GM12878 (cell line): Measurements from ENCODE around the gene FBXL3. TPM values are rescaled to one million over a fixed set of nuclear protein-coding genes. Genes with fewer than 3 reads are reported as not detected.

Source experiments
- ATAC-seq: fragments of 200-7000 bp; cut with Tn5 transposase; 3 replicates; pipeline ENCODE4 v1.9.1; 2020; ENCODE audit warnings: mild to moderate bottlenecking, moderate library complexity
- BruUV-seq: library from RNA; stranded (reverse); fragments of 400-500 nt; replicated peaks from 2 replicates; lab custom pipeline; 2021; lab: Mats Ljungman, UMichigan
- CTCF ChIA-PET: fragments of 300-600 bp; sonication (Branson Sonifier 250); formaldehyde crosslinking; extraction: SDS; loops from one replicate; lab custom pipeline; 2021; ENCODE audit warnings: inconsistent platforms; lab: Yijun Ruan, JAX
- POLR2A ChIA-PET: fragments of 350-600 bp; formaldehyde crosslinking; extraction: SDS; loops from one replicate; lab custom pipeline; 2021; ENCODE audit warnings: inconsistent platforms; lab: Charles Lee
- RAD21 ChIA-PET: fragments of 300-600 bp; sonication (Branson Sonifier 250); formaldehyde crosslinking; loops from one replicate; lab custom pipeline; 2023; ENCODE audit warnings: antibody characterized with exemption; ENCODE audit not compliant: unreplicated experiment; lab: Charles Lee
- SMC1A ChIA-PET: fragments of 300-600 bp; sonication (Branson Sonifier 250); formaldehyde crosslinking; loops from one replicate; lab custom pipeline; 2023; ENCODE audit not compliant: unreplicated experiment, uncharacterized antibody; lab: Charles Lee
- DNase-seq: peaks from one replicate; pipeline ENCODE4 v3.0.0-alpha.2; 2011; ENCODE audit warnings: low read depth, low spot score
- FAIRE-seq: peaks from 3 replicates; lab custom pipeline; 2011; peaks lifted over from hg19 to GRCh38; lab: Jason Lieb, UNC
- H2AFZ ChIP-seq: 2 replicates; pipeline ENCODE4 v1.6.0; 2011; ENCODE audit warnings: low read depth, low read length, control low read depth; ENCODE audit not compliant: control insufficient read depth
- H3K27ac ChIP-seq: 2 replicates; pipeline ENCODE4 v1.5.1; 2011; ENCODE audit warnings: control low read depth; ENCODE audit not compliant: control insufficient read depth, insufficient read depth
- H3K27me3 ChIP-seq, 2 experiments: replicated peaks in 1 of 2; 2 replicates each; pipeline versions ENCODE4 v1.6.0 to v1.6.1; 2011; ENCODE audit warnings: low read length in 1 of 2; ENCODE audit not compliant: control insufficient read depth in 2 of 2, insufficient read depth in 2 of 2
- H3K36me3 ChIP-seq, 2 experiments: 2 replicates each; pipeline ENCODE4 v1.5.1; 2011; ENCODE audit warnings: low read length in 1 of 2; ENCODE audit not compliant: control insufficient read depth in 2 of 2, insufficient read depth in 2 of 2
- H3K4me1 ChIP-seq: 2 replicates; pipeline ENCODE4 v1.6.1; 2011; ENCODE audit warnings: mild to moderate bottlenecking, low read length, moderate library complexity, mixed read lengths; ENCODE audit not compliant: control insufficient read depth, insufficient read depth
- H3K4me2 ChIP-seq: 2 replicates; pipeline ENCODE4 v1.6.0; 2011; ENCODE audit warnings: control low read depth; ENCODE audit not compliant: control insufficient read depth, insufficient read depth
- H3K4me3 ChIP-seq: fragments of 200-600 bp; sonication (generic); 2 replicates; pipeline ENCODE4 v1.5.1; 2016
- H3K79me2 ChIP-seq: 2 replicates; pipeline ENCODE4 v1.6.0; 2011; ENCODE audit warnings: low read length; ENCODE audit not compliant: control insufficient read depth, insufficient read depth
- H3K9ac ChIP-seq: 2 replicates; pipeline ENCODE4 v1.8.0; 2011; ENCODE audit warnings: low read length, control low read depth, mixed read lengths; ENCODE audit not compliant: control insufficient read depth, insufficient read depth
- H3K9me3 ChIP-seq: replicated peaks from 3 replicates; pipeline ENCODE4 v1.5.1; 2011; ENCODE audit warnings: mild to moderate bottlenecking, low read length; ENCODE audit not compliant: control insufficient read depth, insufficient read depth
- H4K20me1 ChIP-seq: 2 replicates; pipeline ENCODE4 v1.6.0; 2011; ENCODE audit not compliant: control insufficient read depth, insufficient read depth
- CREB1 ChIP-seq: IDR thresholded peaks from 2 replicates; pipeline ENCODE4 v1.6.1; 2012; ENCODE audit warnings: low read depth, mild to moderate bottlenecking, inconsistent platforms
- IKZF2 ChIP-seq, 2 experiments: fragments of 450-650 bp; IDR thresholded peaks; 2 replicates each; pipeline ENCODE4 v1.6.1; 2017; ENCODE audit warnings: mild to moderate bottlenecking in 2 of 2, moderate library complexity in 2 of 2
- MLLT1 ChIP-seq: fragments of 450-650 bp; IDR thresholded peaks from 2 replicates; pipeline ENCODE4 v1.6.1; 2016; ENCODE audit warnings: mild to moderate bottlenecking
- MTA2 ChIP-seq: fragments of 450-650 bp; IDR thresholded peaks from 2 replicates; pipeline ENCODE4 v1.6.1; 2016; ENCODE audit warnings: low read depth, mild to moderate bottlenecking, moderate library complexity
- TAF1 ChIP-seq: IDR thresholded peaks from 2 replicates; pipeline ENCODE4 v1.6.1; 2011; ENCODE audit warnings: mild to moderate bottlenecking, low read depth, low read length, borderline replicate concordance
- WGBS: methylation state at CpG from one replicate; pipeline ENCODE4 v1.1.6; 2016; ENCODE audit warnings: low lambda C conversion rate; ENCODE audit not compliant: insufficient replicate concordance, insufficient coverage; ENCODE audit errors: missing lambda C conversion rate; 5-methylcytosine and 5-hydroxymethylcytosine counted together
- in situ Hi-C: fragments of 300-500 bp; cut with MboI; formaldehyde crosslinking; loops from 9 replicates; pipeline ENCODE4 v1.14.3; 2018; ENCODE audit warnings: mixed read lengths
- intact Hi-C: fragments of 100-400 bp; cut with micrococcal nuclease; formaldehyde crosslinking; loops from one replicate; pipeline ENCODE4 v1.14.2; 2022; ENCODE audit not compliant: unreplicated experiment
- polyA plus RNA-seq, 11 experiments: library from polyadenylated mRNA; depleted of rRNA in 4 of 11; unstranded in 6 of 11; stranded (reverse) in 5 of 11; fragments of >200 nt; fragmentation: Nextera tagmentation in 4 of 11; fragmentation: Illumina TruSeq in 1 of 11; extraction: Ambion mirVana in 4 of 11; extraction: Trizol in 1 of 11; gene quantifications; 1 replicate in 1 of 11; 2 replicates in 10 of 11; pipeline versions ENCODE4 v1.2.1 to v1.2.3, GENCODE V29; 2011 to 2016; ENCODE audit warnings: inconsistent platforms in 2 of 11, missing spikeins in 2 of 11, low read depth in 1 of 11
- total RNA-seq, 4 experiments: library from RNA; depleted of rRNA in 3 of 4; stranded (reverse); fragments of >200 nt in 3 of 4; fragmentation: Illumina TruSeq in 1 of 4; extraction: Trizol in 1 of 4; gene quantifications; 2 replicates each; pipeline versions ENCODE4 v1.2.1 to v1.2.3, GENCODE V29; 2013 to 2021

The FBXL3 gene
- total and polyA plus RNA-seq, 10 of the 15 experiments (the other 5 are each of a cell fraction or from before 2014, with no cell fraction given): 9.0 to 26.4 (median 19.7) TPM

DNA sequence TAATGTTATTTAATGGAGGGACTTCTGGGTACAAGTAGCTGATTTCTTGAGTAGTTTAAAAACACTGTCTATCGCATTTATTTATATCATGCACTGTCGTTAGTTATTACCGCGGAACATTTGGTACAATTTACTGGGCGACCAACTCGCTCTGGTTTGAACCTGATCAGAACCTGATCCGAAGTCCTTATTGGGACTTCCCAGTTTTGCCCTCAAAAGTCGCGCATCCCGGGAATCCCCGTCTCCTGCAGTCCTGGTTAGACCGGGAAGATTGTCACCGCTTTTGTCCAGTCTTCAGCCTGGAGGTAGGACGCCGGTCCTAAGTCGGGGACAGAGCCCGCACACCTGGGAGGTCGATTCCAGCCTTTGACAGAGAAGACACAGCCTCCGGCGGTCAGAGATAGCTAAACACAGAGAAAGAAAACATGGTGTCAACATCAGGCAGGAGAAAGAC is 34.4 kb downstream of the FBXL3 start:
- no peak for DNase-seq
- ChIA-PET RAD21 (interaction anchor here (1.0 to 2.2 kb wide), 5 partner anchors 9 to 35 kb away, joined by 3 to 10 read pairs (median 5); partner anchors contain the start of gene FBXL3), POLR2A (interaction anchor here (0.6 to 5.3 kb wide), 9 partner anchors 9 to 547 kb away, joined by 3 to 27 read pairs (median 3); partner anchors contain the start of gene FBXL3), SMC1A (interaction anchor here (1.0 to 2.3 kb wide), 9 partner anchors 9 to 63 kb away, joined by 3 to 12 read pairs (median 6); no protein-coding TSS in a partner anchor), CTCF (interaction anchor here (0.5 to 4.7 kb wide), 6 partner anchors 11 to 39 kb away, joined by 3 to 47 read pairs (median 6); no protein-coding TSS in a partner anchor)
- Histone ChIP-seq H3K4me2 (peak overlapping the region; percentile 96), H3K79me2 (peaks cover 22% of the 10 kb centered on the region), H3K4me1 (peaks cover 7% of the 10 kb centered on the region), H3K9ac (peak overlapping the region; percentile 96), H2AFZ (peak overlapping the region; percentile 61), H3K27me3 (no peaks in the 10 kb centered on the region), H3K36me3 (peaks cover 0 to 10% of the 10 kb centered on the region in 2 experiments; a peak in 2 of 4 replicates), H4K20me1 (no peaks in the 10 kb centered on the region), H3K9me3 (no peaks in the 10 kb centered on the region), H3K27ac (peak overlapping the region; percentile 54), H3K4me3 (peak overlapping the region; percentile 90)
- peak; percentile 29 for ATAC-seq
- TF ChIP-seq CREB1 (no peak), TAF1 (no peak), MLLT1 (peak; percentile 44), IKZF2 (IDR thresholded peaks at IDR 0.05) (0 out of 4 replicates have a peak, but pooled peaks of 1 of the 2 experiments have one; percentile 29), MTA2 (peak; percentile 17; the same call in 1 of the 2 replicates)
- WGBS: under 1% methylated on average over 20 of the region's 20 CpGs
- in situ Hi-C loops (loop anchor here (10.0 kb wide), 1 partner anchor 722 kb away; no protein-coding TSS in a partner anchor), intact Hi-C loops (loop anchor here (2.0 to 5.0 kb wide), 2 partner anchors 32 to 510 kb away; no protein-coding TSS in a partner anchor)
- no peak for FAIRE-seq
- BruUV-seq: TSS peak; percentile 67
